GM10248 (cell line): ENCODE measurements around the gene EDC3.
"Not testable (repeated sequence)": the region's sequence is repeated elsewhere in the genome, so short reads cannot be mapped to it uniquely, and the experiment has no call there.

Source experiments
- CTCF ChIA-PET: fragments of 300-600 bp; sonication (Branson Sonifier 250); formaldehyde crosslinking; extraction: SDS; loops from one replicate; lab custom pipeline; 2021; ENCODE audit warnings: antibody characterized with exemption; lab: Yijun Ruan, JAX
- POLR2A ChIA-PET: fragments of 350-650 bp; sonication (Branson Sonifier 250); formaldehyde crosslinking; extraction: SDS; loops from one replicate; lab custom pipeline; 2020; ENCODE audit warnings: antibody characterized with exemption; lab: Yijun Ruan, JAX
- DNase-seq: peaks from one replicate; pipeline ENCODE4 v3.0.0; 2012; ENCODE audit errors: extremely low spot score
- CTCF ChIP-seq: IDR thresholded peaks from 2 replicates; pipeline ENCODE4 v1.5.1; 2012; ENCODE audit warnings: mild to moderate bottlenecking, low read depth; ENCODE audit errors: extremely low read depth, missing control alignments, control extremely low read depth

EDC3 gene

GRCh38 chr15:74664670-74665069, 31.2 kb downstream of the EDC3 start:
- POLR2A ChIA-PET: no interaction called here
- CTCF ChIA-PET: interaction anchor here (1.0 to 1.6 kb wide), 4 partner anchors 32 to 286 kb away, joined by 3 to 4 read pairs (median 3); no protein-coding TSS in a partner anchor
- no peak for TF ChIP-seq CTCF
- DNase-seq: no peak

- CTCF ChIA-PET: interaction anchor here (0.7 to 1.9 kb wide), 6 partner anchors 9 to 32 kb away, joined by 3 to 4 read pairs (median 3); no protein-coding TSS in a partner anchor
- no peak for DNase-seq
- TF ChIP-seq CTCF: no peak
- POLR2A ChIA-PET: no interaction called here
Measured at GRCh38 chr15:74664028-74664616, 31.7 kb downstream of the EDC3 start.

- CTCF ChIA-PET: interaction anchor here (0.7 to 1.9 kb wide), 8 partner anchors 10 to 107 kb away, joined by 3 to 4 read pairs (median 3); no protein-coding TSS in a partner anchor
- POLR2A ChIA-PET: no interaction called here
- no peak for TF ChIP-seq CTCF
- DNase-seq: no peak
Measured at GRCh38 chr15:74663303-74664027, 32.4 kb downstream of the EDC3 start.

GRCh38 chr15:74662064-74662860, 33.6 kb downstream of the EDC3 start:
- POLR2A ChIA-PET: no interaction called here
- no peak for TF ChIP-seq CTCF
- CTCF ChIA-PET: interaction anchor here (1.2 to 1.9 kb wide), 3 partner anchors 13 to 27 kb away, joined by 3 to 4 read pairs (median 4); no protein-coding TSS in a partner anchor
- DNase-seq: no peak

- DNase-seq, CTCF ChIA-PET, POLR2A ChIA-PET: not testable (repeated sequence)
Measured at GRCh38 chr15:74661280-74661679, 34.5 kb downstream of the EDC3 start.

GRCh38 chr15:74657846-74658245, 38.0 kb downstream of the EDC3 start:
- CTCF ChIA-PET: interaction anchor here (1.2 to 2.0 kb wide), 4 partner anchors 11 to 124 kb away, joined by 3 to 8 read pairs (median 4); partner anchors contain the start of gene CSK
- no peak for DNase-seq
- POLR2A ChIA-PET: no interaction called here
- TF ChIP-seq CTCF: no peak
